ENCODE data around the gene ZNF710.

DNA sequence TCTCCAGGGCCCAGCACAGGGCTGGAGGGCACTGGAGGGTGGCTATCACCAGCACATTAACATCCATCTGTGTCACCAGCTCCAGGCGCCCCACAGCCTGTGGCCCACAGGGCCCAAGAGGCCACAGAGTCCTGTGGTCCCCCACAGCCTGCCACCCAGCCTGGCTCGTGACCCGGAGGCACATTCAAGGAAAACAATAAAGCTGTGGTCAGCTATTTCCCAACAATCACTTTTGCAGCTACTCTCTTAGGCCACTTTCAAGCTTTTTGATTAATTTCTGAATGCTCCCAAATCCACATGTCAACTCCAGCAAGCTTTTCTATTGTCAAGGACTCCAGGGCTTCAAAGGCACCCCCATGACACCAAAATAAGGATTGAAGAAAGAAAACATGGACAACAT is 84.4 kb downstream of the ZNF710 start:
- TF ChIP-seq, protein P1, sequence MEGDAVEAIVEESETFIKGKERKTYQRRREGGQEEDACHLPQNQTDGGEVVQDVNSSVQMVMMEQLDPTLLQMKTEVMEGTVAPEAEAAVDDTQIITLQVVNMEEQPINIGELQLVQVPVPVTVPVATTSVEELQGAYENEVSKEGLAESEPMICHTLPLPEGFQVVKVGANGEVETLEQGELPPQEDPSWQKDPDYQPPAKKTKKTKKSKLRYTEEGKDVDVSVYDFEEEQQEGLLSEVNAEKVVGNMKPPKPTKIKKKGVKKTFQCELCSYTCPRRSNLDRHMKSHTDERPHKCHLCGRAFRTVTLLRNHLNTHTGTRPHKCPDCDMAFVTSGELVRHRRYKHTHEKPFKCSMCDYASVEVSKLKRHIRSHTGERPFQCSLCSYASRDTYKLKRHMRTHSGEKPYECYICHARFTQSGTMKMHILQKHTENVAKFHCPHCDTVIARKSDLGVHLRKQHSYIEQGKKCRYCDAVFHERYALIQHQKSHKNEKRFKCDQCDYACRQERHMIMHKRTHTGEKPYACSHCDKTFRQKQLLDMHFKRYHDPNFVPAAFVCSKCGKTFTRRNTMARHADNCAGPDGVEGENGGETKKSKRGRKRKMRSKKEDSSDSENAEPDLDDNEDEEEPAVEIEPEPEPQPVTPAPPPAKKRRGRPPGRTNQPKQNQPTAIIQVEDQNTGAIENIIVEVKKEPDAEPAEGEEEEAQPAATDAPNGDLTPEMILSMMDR (IDR thresholded peaks at IDR 0.05): no peak
- no peak for TF ChIP-seq EP300 (IDR thresholded peaks at IDR 0.05)
